NCI-H69 (cell line): ENCODE data around the gene EGFL7.

Source experiments
- DNase-seq: peaks from one replicate; lab custom pipeline; 2025; lab: John Stamatoyannopoulos, UW

EGFL7 gene

DNA sequence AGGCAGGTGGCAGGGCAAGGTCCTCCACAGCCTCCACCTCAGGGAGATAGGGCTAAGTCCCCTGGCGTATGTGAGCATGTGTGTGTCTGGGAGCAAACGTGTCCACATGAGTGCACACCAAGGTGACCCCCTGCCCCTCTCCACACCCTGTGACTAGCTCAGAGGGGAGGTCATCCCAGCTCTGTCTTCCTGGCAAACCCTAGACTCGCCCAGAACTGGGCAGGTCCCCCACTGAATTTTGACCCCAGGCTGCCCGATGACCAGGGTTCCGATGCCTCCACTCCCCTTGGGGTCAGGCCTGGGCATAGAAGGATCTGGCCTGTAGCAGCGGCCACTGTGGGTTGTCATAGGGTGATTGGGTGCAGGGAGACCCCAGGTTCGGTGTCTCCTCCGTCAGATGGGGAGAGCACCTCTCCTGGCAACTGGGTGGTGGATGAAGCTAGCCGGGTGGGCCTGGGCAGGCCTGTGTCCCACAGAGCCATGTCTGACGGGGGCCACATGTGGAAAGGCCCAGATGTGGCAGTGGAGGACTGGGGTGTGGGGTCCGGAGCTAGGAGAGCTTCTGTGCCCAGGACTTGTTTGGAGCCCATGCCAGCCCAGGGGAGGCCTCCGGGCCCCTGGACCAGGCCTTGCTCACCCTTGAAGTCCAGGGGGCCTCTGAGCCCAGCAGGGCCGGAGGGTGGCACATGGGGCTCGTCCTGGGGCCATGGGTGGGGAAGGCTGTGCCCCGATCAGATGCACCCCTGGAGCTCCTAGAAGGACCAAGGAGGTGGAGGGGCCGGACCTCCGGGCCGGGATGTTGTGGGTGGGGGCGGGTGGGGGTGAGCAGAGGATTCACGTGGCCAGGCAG lies 55.9 kb downstream of the EGFL7 start:
- no peak for DNase-seq

DNA sequence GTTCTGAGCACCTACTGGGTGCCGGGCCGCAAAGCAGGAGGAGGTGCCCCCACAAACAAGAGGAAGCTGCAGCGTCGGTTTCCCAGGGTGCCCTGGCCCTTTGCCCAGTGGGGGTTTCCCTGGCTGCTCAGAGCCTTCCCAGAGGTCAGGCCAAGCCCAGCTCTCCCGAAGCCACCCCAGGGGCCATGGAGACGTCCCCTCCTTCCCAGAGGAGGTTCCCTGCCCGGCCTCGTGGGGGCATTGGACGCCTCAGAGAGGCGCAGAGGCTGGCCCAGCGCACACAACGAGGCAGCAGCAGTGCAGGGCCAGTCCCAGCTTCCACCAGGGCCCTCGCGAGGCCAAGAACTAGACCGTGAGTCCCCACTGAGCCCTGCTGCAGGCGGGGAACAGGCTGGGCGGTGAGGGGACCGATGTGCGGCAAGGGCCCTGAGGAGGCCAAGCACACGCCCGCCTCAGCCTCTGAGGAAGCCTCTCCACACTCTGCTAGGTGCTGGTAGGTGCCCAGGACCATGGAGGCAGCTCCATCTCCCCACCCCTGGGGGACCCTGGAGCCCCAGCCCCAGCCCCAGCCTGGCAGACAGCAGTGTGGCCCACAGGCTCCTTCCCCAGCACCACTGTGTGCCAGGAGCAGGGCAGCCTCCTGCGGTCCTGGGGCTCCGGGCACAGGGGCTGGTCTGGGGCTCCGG lies 56.6 kb downstream of the EGFL7 start:
- no peak for DNase-seq

DNA sequence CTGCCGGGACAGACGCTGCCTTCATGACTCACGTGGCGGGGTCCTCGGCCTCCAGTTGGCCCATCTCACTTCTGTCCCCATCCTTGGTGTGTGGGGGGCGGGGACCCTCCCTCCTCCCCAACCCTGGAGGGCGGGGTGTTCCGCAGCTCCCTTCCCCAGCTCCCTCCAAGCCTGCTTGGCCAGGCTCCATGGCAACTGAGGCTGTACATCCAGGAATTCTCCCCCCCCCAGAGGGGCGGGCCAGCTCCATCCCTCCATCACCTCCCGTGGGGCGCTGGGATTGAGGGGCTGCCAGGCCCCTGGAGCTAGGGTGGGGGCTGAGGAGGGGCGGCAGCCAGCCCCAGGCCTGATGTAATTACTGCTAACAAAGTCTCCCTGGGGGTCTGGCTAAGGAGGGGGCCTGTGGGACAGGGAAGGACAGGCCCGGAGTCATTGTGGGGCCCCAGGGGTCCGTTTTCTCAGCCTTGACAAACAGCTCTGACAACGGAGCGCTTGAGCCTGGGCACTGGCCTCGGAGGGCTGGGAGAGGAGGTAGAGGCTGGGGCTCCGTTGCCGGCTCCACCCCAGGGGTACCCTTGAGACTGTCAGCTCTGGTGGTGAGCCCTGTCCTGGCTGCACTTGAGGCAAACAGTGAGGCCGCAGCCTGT lies 57.7 kb downstream of the EGFL7 start:
- DNase-seq = peak; percentile 80

DNA sequence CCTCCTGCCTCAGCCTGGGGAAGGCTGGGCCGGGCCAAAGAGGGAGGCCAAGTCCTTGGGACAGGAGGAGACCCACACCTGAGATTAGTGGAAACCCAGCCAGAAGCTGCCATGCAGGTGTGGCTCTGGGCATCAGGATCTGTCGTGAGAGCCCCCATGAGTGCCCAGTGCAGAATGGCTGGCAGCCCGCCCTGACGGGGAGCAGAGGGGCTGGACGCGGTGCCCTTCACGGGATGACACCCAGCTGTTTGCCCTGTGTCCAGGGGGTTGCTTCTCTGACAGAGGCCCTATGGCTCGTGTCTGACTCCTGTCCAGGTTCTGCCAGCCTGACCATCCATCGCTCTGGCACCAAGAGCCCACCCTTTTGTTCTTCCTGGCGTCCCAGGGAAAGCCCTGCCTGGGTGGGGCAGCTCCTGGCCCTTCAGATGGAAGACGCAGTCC lies 58.2 kb downstream of the EGFL7 start:
- DNase-seq = no peak

DNA sequence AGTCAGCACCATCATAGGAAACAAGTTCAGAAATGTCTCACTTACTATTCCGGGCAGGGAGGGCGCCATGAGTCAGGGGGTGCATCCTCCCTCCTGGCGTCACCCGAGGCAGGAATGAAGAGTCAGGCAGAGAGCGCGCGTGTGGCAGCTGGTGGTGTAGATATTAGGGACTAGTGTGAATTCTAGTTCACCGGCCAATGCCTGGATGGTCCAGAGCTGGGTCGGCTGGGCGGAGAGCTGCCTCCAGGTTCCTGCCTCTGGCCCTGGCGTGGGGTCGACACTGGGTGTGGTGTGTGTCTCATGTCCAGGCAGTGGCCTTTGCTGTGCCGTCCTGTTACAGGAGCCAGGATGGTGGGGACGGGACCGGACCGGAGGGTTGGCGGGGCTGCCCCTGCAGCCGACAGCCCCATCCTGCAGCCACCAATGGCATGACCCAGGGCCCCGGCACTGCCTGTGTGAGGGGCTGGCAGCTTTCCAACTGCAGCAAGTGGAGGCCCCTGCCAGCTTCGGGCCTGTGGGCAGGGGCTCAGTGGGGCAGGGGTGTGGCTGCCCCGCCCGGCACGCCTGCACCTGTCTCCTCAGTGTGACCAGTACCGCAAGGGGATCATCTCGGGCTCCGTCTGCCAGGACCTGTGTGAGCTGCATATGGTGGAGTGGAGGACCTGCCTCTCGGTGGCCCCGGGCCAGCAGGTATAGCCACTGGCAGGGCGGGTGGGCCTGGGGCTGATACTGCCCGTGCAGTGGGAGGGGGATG lies 58.8 kb downstream of the EGFL7 start:
- DNase-seq = peak; percentile 58
